Right lobe of liver (tissue), 6 donors: Measurements from ENCODE around the gene PFKFB1. TPM values are rescaled to one million over a fixed set of nuclear protein-coding genes. Genes with fewer than 3 reads are reported as not detected.

ENCODE experiments used
- ATAC-seq, 4 donors: fragments of 200-7000 bp; cut with Tn5 transposase; one replicate each; pipeline ENCODE4 v1.9.1; 2020; ENCODE audit warnings: mild to moderate bottlenecking in 4 of 4, moderate library complexity in 4 of 4
- DNase-seq, 3 donors: peaks; one replicate each; pipeline ENCODE4 v3.0.0-alpha.2; 2020
- H3K27ac ChIP-seq, 3 donors: fragments of 200-600 bp; one replicate each; pipeline ENCODE4 v1.8.0; 2022
- H3K27me3 ChIP-seq, 2 donors: fragments of 200-600 bp; one replicate each; pipeline ENCODE4 v1.8.0; 2022
- H3K36me3 ChIP-seq, 4 donors: fragments of 200-600 bp; sonication (generic) in 1 of 4; one replicate each; pipeline versions ENCODE4 v1.5.1 to v1.8.0; 2017 to 2022; ENCODE audit warnings: control low read depth in 1 of 4
- H3K4me1 ChIP-seq, 4 donors: fragments of 200-600 bp; sonication (generic) in 1 of 4; one replicate each; pipeline versions ENCODE4 v1.5.1 to v1.8.0; 2017 to 2022; ENCODE audit warnings: control low read depth in 1 of 4
- H3K4me3 ChIP-seq, 3 donors: fragments of 200-600 bp; one replicate each; pipeline ENCODE4 v1.8.0; 2022
- H3K9me3 ChIP-seq, 4 donors: fragments of 200-600 bp; sonication (generic) in 1 of 4; one replicate each; pipeline versions ENCODE4 v1.5.1 to v1.8.0; 2017 to 2022; ENCODE audit warnings: control low read depth in 1 of 4
- CTCF ChIP-seq, 4 donors: fragments of 200-600 bp in 3 of 4; fragments of 450-650 bp in 1 of 4; IDR thresholded peaks; one replicate each; pipeline versions ENCODE4 v1.5.1 to v1.8.0; 2016 to 2022; ENCODE audit warnings: antibody characterized with exemption in 4 of 4, mild to moderate bottlenecking in 2 of 4
- POLR2A ChIP-seq: fragments of 450-650 bp; IDR thresholded peaks from one replicate; pipeline ENCODE4 v1.6.1; 2017; ENCODE audit warnings: antibody characterized with exemption, mild to moderate bottlenecking
- WGBS: methylation state at CpG from one replicate; pipeline ENCODE4 v1.1.6; 2018; ENCODE audit warnings: low coverage, low lambda C conversion rate; ENCODE audit not compliant: insufficient coverage; ENCODE audit errors: missing lambda C conversion rate; 5-methylcytosine and 5-hydroxymethylcytosine counted together
- intact Hi-C, 2 donors: fragments of 100-400 bp; cut with DNase I; formaldehyde crosslinking; loops; one replicate each; pipeline versions ENCODE4 v1.11.2 to v1.14.1; 2022
- small RNA-seq, 2 experiments: library from RNA; depleted of rRNA; stranded (forward); fragments of <200 nt; gene quantifications; one replicate each; pipeline ENCODE3, GENCODE V24; 2016
- total RNA-seq, 6 experiments: library from RNA; depleted of rRNA in 2 of 6; stranded (reverse); fragments of >200 nt in 2 of 6; fragmentation: NEBNext Ultra II Directional in 3 of 6; extraction: Animal tissue kit (Norgen Biotek cat#: 25700) in 3 of 6; gene quantifications; one replicate each; pipeline versions ENCODE4 v1.1.0 to v1.2.4, GENCODE V29; 2016 to 2023
- donor health status: DM: no; HTN: yes; CAD: no.
- donor health status: DM: no; HTN: no; CAD: no.
- donor health status: DM: no; HTN: no; CAD: no.
- donor health status: DM: no; HTN: yes; CAD: no.
- donor health status: DM: no; HTN: yes; CAD: no.

The PFKFB1 gene
- total RNA-seq, 6 experiments from 2014 or later, result 3.8 to 21.8 (median 16.7) TPM

- Histone ChIP-seq H3K4me3 (no peak overlapping the region), H3K4me1 (no peaks in the 10 kb centered on the region), H3K36me3 (no peaks in the 10 kb centered on the region), H3K27me3 (no peaks in the 10 kb centered on the region), H3K27ac (no peak overlapping the region), H3K9me3 (no peaks in the 10 kb centered on the region)
- TF ChIP-seq CTCF (IDR thresholded peaks at IDR 0.05) (no peak), POLR2A (no peak)
- no peak for ATAC-seq
- 100% methylated on average over 1 of the region's 1 CpG for WGBS
- intact Hi-C loops, result loop anchor here in 1 of 2 donors (10.0 kb wide), 1 partner anchor 161 kb away; no protein-coding TSS in a partner anchor
- DNase-seq, result no peak
Observed at GRCh38 chrX:54894159-54894558, 99.8 kb downstream of the PFKFB1 start.

- Histone ChIP-seq H3K4me1 (no peaks in the 10 kb centered on the region), H3K27me3 (no peaks in the 10 kb centered on the region), H3K36me3 (no peaks in the 10 kb centered on the region), H3K9me3 (no peaks in the 10 kb centered on the region), H3K27ac (no peak overlapping the region), H3K4me3 (no peak overlapping the region)
- 4% methylated on average over 3 of the region's 3 CpGs for WGBS
- peak; percentile 54 to 65 (median 58) for TF ChIP-seq CTCF (IDR thresholded peaks at IDR 0.05)
- TF ChIP-seq POLR2A, result no peak
- ATAC-seq (peak; percentile 76 to 90 (median 84)), DNase-seq (peak in 1 of 3 donors; percentile 46)
- intact Hi-C loops, result loop anchor here in 1 of 2 donors (10.0 kb wide), 1 partner anchor 163 kb away; no protein-coding TSS in a partner anchor
Observed at GRCh38 chrX:54891573-54891972, 102.4 kb downstream of the PFKFB1 start.

- Histone ChIP-seq H3K4me3 (no peak overlapping the region), H3K36me3 (no peaks in the 10 kb centered on the region), H3K27me3 (peaks cover 0 to 12% of the 10 kb centered on the region in 2 donors), H3K4me1 (no peaks in the 10 kb centered on the region), H3K27ac (no peak overlapping the region), H3K9me3 (no peaks in the 10 kb centered on the region)
- intact Hi-C loops, result no loop called here
- ATAC-seq (no peak), DNase-seq (no peak)
- TF ChIP-seq POLR2A, result no peak
- TF ChIP-seq CTCF (IDR thresholded peaks at IDR 0.05), result no peak
- WGBS, result 60% methylated on average over 3 of the region's 3 CpGs
Observed at GRCh38 chrX:54885740-54886139, 108.2 kb downstream of the PFKFB1 start.

Small RNA genes lying within 50 kb of the gene (small RNA-seq; reads per million reads assigned to genes)
- gene RF00614, result 0 reads per million in 2 experiments

Other genes with a start within 250 kb of the PFKFB1 start
- gene ITIH6, start 195.9 kb downstream of the PFKFB1 start, total RNA-seq, result not detected
- gene MAGED2, start 186.4 kb downstream of the PFKFB1 start, total RNA-seq, result 10 to 100 TPM; 24.2 to 57.2 (median 38.7) TPM
- gene TRO, start 73.4 kb downstream of the PFKFB1 start, total RNA-seq, result 1 to 10 TPM in 1 of 6 experiments, under 1 TPM in 5; 0.06 to 1.4 (median 0.49) TPM
- gene APEX2, start 6.2 kb upstream of the PFKFB1 start, total RNA-seq, result 10 to 100 TPM in 2 of 6 experiments, 1 to 10 TPM in 4; 4.9 to 12.5 (median 8.6) TPM
- 1 to 10 TPM in 4 of 6 experiments, under 1 TPM in 1, not detected in 1; 0.16 to 8.3 (median 2.7) TPM for gene ALAS2, start 36.8 kb upstream of the PFKFB1 start, total RNA-seq
- not detected for gene PAGE2B, start 80.8 kb upstream of the PFKFB1 start, total RNA-seq
- gene PAGE2, start 94.8 kb upstream of the PFKFB1 start, total RNA-seq, result not detected
- gene PAGE5, start 226.2 kb upstream of the PFKFB1 start, total RNA-seq, result under 1 TPM in 1 of 6 experiments, not detected in 5; 0.46 TPM